Endothelial cell of umbilical vein (primary cell): Measurements from ENCODE around the gene KDM4B.

Experiments used
- EZH2 ChIP-seq: IDR thresholded peaks from 2 replicates; pipeline ENCODE4 v1.6.1; 2012; ENCODE audit warnings: borderline replicate concordance, low read depth, mild to moderate bottlenecking, moderate library complexity, low read length, inconsistent platforms; ENCODE audit not compliant: severe bottlenecking
- GATA2 ChIP-seq: IDR thresholded peaks from 2 replicates; pipeline ENCODE4 v1.7.0; 2011; ENCODE audit warnings: low read depth, mild to moderate bottlenecking, moderate library complexity, mixed read lengths, low read length; ENCODE audit not compliant: insufficient read length, insufficient read depth
- JUN ChIP-seq: IDR thresholded peaks from 2 replicates; pipeline ENCODE4 v1.6.1; 2011; ENCODE audit warnings: borderline replicate concordance, low read depth; ENCODE audit not compliant: insufficient read length, insufficient read depth
- POLR2A ChIP-seq: IDR thresholded peaks from 2 replicates; pipeline ENCODE4 v1.6.1; 2012; ENCODE audit warnings: low read depth, mild to moderate bottlenecking, control low read depth, low read length
- TF ChIP-seq, protein P1 (sequence below): IDR thresholded peaks from 2 replicates; pipeline ENCODE4 v1.6.1; 2011; ENCODE audit not compliant: insufficient read depth, insufficient read length
- TF ChIP-seq, protein P2 (sequence below), 2 donors: IDR thresholded peaks; 1 replicate in 1 of 2; 2 replicates in 1 of 2; pipeline ENCODE4 v1.5.1; 2011; ENCODE audit warnings: low read length in 2 of 2, mild to moderate bottlenecking in 2 of 2, moderate library complexity in 2 of 2, control low read depth in 1 of 2, inconsistent platforms in 1 of 2, low read depth in 1 of 2; ENCODE audit not compliant: insufficient read depth in 1 of 2; ENCODE audit errors: extremely low read depth in 1 of 2

- TF ChIP-seq, protein P1, sequence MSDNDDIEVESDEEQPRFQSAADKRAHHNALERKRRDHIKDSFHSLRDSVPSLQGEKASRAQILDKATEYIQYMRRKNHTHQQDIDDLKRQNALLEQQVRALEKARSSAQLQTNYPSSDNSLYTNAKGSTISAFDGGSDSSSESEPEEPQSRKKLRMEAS = no peak
- no peak for TF ChIP-seq EZH2
- TF ChIP-seq, protein P2, sequence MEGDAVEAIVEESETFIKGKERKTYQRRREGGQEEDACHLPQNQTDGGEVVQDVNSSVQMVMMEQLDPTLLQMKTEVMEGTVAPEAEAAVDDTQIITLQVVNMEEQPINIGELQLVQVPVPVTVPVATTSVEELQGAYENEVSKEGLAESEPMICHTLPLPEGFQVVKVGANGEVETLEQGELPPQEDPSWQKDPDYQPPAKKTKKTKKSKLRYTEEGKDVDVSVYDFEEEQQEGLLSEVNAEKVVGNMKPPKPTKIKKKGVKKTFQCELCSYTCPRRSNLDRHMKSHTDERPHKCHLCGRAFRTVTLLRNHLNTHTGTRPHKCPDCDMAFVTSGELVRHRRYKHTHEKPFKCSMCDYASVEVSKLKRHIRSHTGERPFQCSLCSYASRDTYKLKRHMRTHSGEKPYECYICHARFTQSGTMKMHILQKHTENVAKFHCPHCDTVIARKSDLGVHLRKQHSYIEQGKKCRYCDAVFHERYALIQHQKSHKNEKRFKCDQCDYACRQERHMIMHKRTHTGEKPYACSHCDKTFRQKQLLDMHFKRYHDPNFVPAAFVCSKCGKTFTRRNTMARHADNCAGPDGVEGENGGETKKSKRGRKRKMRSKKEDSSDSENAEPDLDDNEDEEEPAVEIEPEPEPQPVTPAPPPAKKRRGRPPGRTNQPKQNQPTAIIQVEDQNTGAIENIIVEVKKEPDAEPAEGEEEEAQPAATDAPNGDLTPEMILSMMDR (IDR thresholded peaks at IDR 0.05; ENCODE audit: extremely low read depth in 1 of 2, insufficient read depth in 1 of 2, low read depth in 1 of 2, low read length in 2 of 2) = no peak
- no peak for TF ChIP-seq GATA2
- no peak for TF ChIP-seq JUN
- no peak for TF ChIP-seq POLR2A
Measured at GRCh38 chr19:5150902-5151741, 182.2 kb downstream of the KDM4B start.
